Brain microvascular endothelial cell (primary cell): Measurements from ENCODE around the gene FBXL3.

Experiments used
- DNase-seq: peaks from one replicate; pipeline ENCODE4 v3.0.0-alpha.2; 2020
- H3K27ac ChIP-seq: fragments of 250-450 bp; sonication (Bioruptor Pico); 2 replicates; pipeline ENCODE4 v1.5.1; 2020; ENCODE audit warnings: mild to moderate bottlenecking, moderate library complexity
- H3K27me3 ChIP-seq: fragments of 250-450 bp; sonication (Bioruptor Pico); replicated peaks from 2 replicates; pipeline ENCODE4 v1.5.1; 2020; ENCODE audit warnings: mild to moderate bottlenecking
- H3K36me3 ChIP-seq: fragments of 250-450 bp; sonication (Bioruptor Pico); replicated peaks from 2 replicates; pipeline ENCODE4 v1.5.1; 2020; ENCODE audit warnings: mild to moderate bottlenecking
- H3K4me3 ChIP-seq: 2 replicates; pipeline ENCODE4 v1.5.1; 2011; ENCODE audit warnings: low read depth, mild to moderate bottlenecking, control low read depth, low read length, moderate library complexity
- in situ Hi-C: cut with HindIII; loops from 2 replicates; pipeline ENCODE4 v1.10.0; 2017; ENCODE audit warnings: low sequenced_read_pairs, low pct_ligation_motif_present
- TF ChIP-seq, protein P1 (sequence below): IDR thresholded peaks from 2 replicates; pipeline ENCODE4 v1.5.1; 2011; ENCODE audit warnings: low read depth, mild to moderate bottlenecking, moderate library complexity, low read length, control low read depth, inconsistent platforms; ENCODE audit errors: missing control alignments

FBXL3 gene

DNA sequence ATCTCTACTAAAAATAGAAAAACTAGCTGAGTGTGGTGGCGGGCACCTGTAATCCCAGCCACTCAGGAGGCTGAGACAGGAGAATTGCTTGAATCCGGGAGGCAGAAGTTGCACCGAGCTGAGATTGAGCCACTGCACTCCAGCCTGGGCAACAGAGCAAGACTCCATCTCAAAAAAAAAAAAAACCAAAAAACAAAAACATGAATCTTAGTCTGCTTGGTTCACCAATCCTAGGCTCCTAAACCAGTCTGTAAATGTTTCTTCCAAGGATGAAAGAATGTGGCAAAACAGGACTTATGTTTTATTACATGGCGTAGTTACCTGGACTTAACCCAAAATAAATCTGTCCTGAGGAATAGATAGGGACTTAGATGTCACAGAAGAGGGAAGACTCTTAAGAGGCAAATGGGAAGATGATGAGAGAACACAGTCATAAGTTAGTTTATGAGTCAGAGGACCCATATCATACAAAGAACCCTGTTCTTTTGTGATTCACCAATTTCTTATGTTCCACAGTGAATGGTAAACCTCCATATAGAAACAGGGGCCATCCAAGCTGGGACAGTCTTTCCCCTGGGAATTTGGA lies 6.9 kb upstream of the FBXL3 start:
- no peaks in the 10 kb centered on the region for H3K36me3 ChIP-seq
- in situ Hi-C loops = no loop called here
- no peak for DNase-seq
- no peaks in the 10 kb centered on the region for H3K27me3 ChIP-seq
- H3K27ac ChIP-seq = no peak overlapping the region
- no peak overlapping the region for H3K4me3 ChIP-seq
- TF ChIP-seq, protein P1, sequence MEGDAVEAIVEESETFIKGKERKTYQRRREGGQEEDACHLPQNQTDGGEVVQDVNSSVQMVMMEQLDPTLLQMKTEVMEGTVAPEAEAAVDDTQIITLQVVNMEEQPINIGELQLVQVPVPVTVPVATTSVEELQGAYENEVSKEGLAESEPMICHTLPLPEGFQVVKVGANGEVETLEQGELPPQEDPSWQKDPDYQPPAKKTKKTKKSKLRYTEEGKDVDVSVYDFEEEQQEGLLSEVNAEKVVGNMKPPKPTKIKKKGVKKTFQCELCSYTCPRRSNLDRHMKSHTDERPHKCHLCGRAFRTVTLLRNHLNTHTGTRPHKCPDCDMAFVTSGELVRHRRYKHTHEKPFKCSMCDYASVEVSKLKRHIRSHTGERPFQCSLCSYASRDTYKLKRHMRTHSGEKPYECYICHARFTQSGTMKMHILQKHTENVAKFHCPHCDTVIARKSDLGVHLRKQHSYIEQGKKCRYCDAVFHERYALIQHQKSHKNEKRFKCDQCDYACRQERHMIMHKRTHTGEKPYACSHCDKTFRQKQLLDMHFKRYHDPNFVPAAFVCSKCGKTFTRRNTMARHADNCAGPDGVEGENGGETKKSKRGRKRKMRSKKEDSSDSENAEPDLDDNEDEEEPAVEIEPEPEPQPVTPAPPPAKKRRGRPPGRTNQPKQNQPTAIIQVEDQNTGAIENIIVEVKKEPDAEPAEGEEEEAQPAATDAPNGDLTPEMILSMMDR = no peak

DNA sequence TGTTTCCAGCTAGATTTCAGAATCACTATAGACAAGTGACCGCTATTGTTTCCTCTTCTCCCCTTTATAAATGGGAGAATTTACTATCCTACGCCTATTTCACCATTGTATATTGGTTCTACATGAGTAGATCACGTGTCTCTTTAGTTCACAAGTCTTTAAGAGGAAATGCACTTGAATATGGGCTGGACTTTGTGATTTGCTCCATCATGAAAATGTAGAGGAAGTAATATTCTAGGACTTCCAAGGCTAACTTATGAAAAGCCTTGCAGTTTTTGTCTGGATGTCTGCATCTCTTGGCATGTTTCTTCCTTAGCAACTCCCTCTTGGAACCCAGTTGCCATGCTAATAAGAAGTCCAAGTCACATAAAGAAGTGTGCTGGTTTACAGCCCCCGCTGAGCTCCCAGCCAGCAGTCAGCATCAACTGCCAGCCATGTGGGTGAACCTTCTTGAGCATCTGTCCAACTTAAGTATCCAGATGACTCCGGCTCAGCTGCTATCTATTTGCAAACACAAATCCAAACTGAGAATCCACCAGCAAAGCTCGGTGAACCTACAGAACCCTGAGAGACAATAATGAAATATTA lies 4.8 kb upstream of the FBXL3 start:
- in situ Hi-C loops = no loop called here
- no peaks in the 10 kb centered on the region for H3K36me3 ChIP-seq
- no peak for DNase-seq
- TF ChIP-seq, protein P1 = no peak
- H3K27ac ChIP-seq = no peak overlapping the region
- no peaks in the 10 kb centered on the region for H3K27me3 ChIP-seq
- no peak overlapping the region for H3K4me3 ChIP-seq

DNA sequence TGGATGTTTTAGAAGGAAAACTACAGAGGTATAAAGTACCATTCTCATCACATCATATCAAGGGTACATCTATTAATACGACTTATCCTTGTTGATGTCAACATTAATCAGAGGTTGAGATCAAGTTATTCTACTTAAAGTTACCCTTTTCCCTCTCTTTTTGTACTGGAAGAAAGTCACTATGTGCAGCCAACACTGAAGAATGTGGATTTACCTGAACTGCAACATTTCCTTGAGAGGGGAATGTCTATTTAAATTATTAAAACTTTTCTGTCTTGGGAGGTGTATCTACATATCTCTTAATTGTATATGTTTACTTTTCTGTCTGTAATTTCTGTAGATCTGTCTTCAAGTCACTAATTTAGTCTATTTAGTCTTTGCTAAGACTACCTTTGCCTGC lies 2.5 kb upstream of the FBXL3 start:
- Histone ChIP-seq H3K36me3 (no peaks in the 10 kb centered on the region), H3K4me3 (no peak overlapping the region), H3K27ac (no peak overlapping the region), H3K27me3 (no peaks in the 10 kb centered on the region)
- in situ Hi-C loops = no loop called here
- no peak for DNase-seq
- TF ChIP-seq, protein P1 = no peak

DNA sequence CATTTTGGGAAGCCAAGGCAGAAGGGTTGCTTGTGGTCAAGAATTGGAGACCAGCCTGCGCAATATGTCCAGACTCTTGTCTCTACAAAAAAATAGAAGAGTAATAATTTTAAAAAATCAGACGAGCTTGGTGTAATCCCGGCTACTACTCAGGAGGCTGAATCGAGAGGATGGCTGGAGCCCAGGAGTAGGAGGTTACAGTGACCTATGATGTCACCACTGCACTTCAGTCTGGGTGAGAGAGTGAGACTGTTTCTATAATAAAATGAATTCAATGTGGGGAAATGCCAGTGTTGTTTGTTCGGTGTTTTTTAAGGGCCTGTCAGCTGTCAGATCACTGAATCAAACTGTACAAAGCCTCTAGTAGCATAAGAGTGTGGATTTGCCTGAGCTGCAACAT lies 1.2 kb upstream of the FBXL3 start:
- H3K4me3 ChIP-seq = no peak overlapping the region
- peak; percentile 44 for DNase-seq
- H3K27me3 ChIP-seq = no peaks in the 10 kb centered on the region
- peak overlapping the region; percentile 86 for H3K27ac ChIP-seq
- in situ Hi-C loops = no loop called here
- H3K36me3 ChIP-seq = no peaks in the 10 kb centered on the region
- TF ChIP-seq, protein P1 = no peak

DNA sequence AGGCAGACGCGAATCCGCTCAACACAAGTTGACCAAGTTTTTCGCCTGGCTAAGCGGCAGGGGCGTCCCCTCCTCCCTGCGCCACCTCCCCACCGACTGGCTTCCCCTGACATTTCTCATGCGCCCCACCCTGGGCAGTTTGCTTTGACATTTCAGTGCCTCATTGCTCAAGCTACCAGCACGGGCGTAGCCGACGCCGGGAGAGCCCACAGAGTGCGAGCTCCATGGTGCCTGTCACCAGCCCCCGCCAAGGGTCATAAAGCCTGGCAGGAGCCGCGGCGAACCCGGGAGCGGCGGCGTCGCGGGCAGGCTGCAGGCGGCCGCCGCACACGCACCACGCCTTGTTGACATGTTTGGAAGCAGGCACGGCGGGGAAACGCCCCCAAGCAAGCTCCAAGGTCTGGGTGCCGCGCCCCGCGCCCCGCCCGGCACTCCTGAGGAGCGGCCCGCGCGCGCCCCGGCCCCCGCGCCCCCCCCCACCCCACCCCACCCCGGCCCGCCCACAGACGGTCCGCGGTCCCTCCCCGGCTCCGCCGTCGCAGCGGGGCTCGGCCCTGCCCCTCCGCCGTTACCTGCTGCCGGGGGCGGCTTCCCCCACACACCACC lies 601 bp downstream of the FBXL3 start:
- Histone ChIP-seq H3K27ac (peak overlapping the region; percentile 86), H3K36me3 (no peaks in the 10 kb centered on the region), H3K4me3 (peak overlapping the region; percentile 87), H3K27me3 (no peaks in the 10 kb centered on the region)
- peak; percentile 34 for DNase-seq
- in situ Hi-C loops = no loop called here
- TF ChIP-seq, protein P1 = no peak

DNA sequence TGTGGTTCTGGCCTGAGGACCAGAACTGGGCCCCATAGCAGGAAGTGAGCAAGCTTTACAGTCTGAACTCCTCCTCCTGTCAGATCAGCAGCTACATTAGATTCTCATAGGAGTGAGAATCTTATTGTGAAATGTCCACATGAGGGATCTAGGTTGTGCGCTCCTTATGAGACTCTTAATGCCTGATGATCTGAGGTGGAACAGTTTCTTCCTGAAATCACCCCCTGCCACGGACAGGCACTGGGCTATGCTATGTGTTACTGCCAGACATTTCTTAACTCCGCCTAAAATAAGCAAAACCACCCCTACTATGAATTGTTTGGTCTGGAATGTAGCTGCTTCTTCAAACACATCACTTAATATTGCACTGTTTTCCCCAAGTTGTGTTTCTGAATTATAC lies 4.6 kb downstream of the FBXL3 start:
- no peak overlapping the region for H3K4me3 ChIP-seq
- no peaks in the 10 kb centered on the region for H3K27me3 ChIP-seq
- TF ChIP-seq, protein P1 = no peak
- no peaks in the 10 kb centered on the region for H3K36me3 ChIP-seq
- in situ Hi-C loops = no loop called here
- peak overlapping the region; percentile 32 for H3K27ac ChIP-seq
- DNase-seq = peak; percentile 33
